DND-41 (cell line): ENCODE results near the gene OR8S1.

Experiments used
- EZH2 ChIP-seq: IDR thresholded peaks from 3 replicates; pipeline ENCODE4 v1.6.1; 2012; ENCODE audit warnings: borderline replicate concordance, low read depth, mild to moderate bottlenecking, moderate library complexity, low read length, inconsistent platforms; ENCODE audit not compliant: severe bottlenecking
- TF ChIP-seq, protein P1 (sequence below): IDR thresholded peaks from 2 replicates; pipeline ENCODE4 v1.5.1; 2012; ENCODE audit warnings: borderline replicate concordance, low read length, moderate library complexity, mild to moderate bottlenecking; ENCODE audit not compliant: poor library complexity, severe bottlenecking; ENCODE audit errors: extremely low read depth

DNA sequence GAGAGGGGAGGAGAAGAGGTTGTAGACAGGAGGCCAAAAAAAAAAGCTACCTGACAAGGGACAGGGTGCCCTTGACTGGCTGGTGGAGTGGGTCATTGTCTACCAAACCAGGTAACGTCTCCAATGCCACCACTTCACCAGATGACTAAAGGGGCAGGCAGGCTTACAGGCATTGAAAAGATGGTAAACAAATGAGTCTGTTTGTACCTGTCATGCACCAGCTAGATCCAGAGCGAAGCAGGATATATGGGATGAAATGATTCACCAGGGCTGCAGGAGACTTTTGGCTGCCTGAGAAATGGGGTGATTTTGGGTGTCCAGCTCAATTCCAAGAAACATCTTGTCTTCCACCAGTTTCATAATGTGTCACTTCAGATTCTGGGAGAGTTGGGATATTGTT lies 39.2 kb upstream of the OR8S1 start:
- TF ChIP-seq, protein P1, sequence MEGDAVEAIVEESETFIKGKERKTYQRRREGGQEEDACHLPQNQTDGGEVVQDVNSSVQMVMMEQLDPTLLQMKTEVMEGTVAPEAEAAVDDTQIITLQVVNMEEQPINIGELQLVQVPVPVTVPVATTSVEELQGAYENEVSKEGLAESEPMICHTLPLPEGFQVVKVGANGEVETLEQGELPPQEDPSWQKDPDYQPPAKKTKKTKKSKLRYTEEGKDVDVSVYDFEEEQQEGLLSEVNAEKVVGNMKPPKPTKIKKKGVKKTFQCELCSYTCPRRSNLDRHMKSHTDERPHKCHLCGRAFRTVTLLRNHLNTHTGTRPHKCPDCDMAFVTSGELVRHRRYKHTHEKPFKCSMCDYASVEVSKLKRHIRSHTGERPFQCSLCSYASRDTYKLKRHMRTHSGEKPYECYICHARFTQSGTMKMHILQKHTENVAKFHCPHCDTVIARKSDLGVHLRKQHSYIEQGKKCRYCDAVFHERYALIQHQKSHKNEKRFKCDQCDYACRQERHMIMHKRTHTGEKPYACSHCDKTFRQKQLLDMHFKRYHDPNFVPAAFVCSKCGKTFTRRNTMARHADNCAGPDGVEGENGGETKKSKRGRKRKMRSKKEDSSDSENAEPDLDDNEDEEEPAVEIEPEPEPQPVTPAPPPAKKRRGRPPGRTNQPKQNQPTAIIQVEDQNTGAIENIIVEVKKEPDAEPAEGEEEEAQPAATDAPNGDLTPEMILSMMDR, result no peak
- TF ChIP-seq EZH2, result no peak
